ENCODE data around the gene TMEM82.

TMEM82 gene

DNA sequence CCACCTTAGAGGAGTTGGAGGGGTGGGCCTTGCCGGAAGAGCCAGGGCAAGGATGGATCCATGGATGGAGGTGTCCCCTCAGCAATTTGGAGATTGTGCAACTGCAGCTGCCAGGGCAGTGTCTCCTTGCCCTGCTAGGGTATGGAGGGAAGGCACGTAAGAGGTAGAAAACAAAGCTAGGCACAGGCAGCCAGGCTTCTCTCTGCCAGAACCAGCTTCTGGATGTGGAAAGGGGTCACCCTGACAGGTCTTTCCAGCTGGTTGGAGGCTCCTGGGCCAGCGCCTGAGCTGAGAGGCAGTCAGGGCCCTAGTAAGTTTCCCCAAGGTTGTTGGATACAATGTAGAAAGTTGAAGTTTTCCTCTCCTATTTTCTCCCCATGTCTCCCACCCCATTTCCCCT lies 21.4 kb upstream of the TMEM82 start:
- no peak for DNase-seq (ENCODE audit: low spot score)

DNA sequence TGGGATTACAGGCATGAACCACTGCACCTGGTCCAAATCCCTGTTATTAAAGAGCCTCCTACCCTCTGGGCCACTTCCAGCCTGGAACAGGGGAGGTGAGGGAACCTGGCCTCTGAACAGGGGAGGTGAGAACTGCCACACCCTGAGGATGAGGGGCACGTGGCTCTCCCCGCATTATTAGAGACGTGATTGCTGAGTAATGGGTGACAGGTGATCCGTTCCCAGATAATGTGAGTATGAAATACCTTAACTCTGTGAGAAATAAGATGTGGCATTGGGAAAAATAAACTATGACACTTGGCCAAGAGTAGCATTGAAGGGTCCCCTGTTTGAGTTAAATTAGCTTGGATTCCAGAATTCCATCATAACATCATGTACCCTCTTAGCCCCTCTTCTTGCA lies 19.9 kb upstream of the TMEM82 start:
- DNase-seq (ENCODE audit: low spot score), result no peak

DNA sequence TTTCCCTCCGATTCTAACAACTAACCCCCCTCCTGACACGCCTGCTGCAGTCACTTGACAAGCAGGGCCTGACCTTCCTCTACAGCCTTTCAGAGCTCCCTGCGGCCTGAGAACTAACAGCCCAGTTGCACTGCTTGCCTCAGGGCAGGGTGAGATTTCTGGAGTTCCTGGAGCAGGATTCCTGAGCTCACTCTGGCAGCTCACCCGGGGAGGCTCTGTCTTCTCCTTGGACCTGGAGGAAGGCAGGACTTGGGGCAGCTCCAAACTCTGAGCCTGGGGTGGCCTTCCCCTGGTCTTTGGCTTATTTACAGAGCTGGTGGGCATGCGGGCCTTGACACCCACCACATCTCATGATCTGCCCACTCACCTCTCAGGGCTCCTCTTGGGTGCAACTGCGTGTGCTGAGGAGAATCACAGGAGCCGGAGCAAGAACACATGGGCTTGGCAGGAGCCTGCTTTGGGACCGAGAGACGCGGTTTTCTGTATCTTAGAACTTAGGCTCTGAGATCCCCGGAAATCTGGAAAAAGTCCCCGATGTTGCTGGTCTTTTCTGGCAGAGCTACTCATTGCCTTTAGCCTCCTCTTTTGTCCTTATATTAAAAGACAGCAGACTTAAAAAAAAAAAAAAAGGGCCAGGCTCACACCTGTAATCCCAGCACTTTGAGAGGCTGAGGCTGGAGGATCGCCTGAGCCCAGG lies 19.3 kb upstream of the TMEM82 start:
- DNase-seq (ENCODE audit: low spot score), result no peak

DNA sequence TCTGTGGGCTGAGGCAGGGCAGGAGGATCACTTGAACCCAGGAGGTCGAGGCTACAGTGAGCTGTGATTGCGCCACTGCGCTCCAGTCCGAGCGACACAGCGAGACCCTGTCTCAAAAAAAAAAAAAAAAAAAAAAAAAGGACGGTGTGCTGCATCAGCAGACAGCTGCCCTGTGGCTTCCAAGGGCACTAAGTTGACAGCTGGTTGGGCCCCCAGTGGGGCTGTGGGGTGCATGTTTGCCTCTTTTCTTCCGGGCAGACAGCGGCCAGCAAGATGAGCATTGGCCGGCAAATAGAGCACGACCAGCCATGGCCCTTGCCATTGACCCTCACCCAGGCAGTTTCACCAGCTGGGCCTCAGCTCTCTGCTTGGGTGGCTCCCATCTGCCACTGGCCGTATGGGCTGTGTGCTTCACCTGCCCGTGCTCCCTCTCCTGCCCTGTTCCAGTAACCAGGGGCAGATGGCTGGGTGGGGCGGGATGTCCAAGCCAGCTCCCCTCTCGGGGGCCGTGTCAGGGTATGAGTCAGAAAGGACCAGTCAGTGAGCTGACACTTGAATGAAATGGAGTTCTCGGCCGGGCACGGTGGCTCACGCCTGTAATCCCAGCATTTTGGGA lies 18.6 kb upstream of the TMEM82 start:
- no peak for DNase-seq (ENCODE audit: low spot score)

DNA sequence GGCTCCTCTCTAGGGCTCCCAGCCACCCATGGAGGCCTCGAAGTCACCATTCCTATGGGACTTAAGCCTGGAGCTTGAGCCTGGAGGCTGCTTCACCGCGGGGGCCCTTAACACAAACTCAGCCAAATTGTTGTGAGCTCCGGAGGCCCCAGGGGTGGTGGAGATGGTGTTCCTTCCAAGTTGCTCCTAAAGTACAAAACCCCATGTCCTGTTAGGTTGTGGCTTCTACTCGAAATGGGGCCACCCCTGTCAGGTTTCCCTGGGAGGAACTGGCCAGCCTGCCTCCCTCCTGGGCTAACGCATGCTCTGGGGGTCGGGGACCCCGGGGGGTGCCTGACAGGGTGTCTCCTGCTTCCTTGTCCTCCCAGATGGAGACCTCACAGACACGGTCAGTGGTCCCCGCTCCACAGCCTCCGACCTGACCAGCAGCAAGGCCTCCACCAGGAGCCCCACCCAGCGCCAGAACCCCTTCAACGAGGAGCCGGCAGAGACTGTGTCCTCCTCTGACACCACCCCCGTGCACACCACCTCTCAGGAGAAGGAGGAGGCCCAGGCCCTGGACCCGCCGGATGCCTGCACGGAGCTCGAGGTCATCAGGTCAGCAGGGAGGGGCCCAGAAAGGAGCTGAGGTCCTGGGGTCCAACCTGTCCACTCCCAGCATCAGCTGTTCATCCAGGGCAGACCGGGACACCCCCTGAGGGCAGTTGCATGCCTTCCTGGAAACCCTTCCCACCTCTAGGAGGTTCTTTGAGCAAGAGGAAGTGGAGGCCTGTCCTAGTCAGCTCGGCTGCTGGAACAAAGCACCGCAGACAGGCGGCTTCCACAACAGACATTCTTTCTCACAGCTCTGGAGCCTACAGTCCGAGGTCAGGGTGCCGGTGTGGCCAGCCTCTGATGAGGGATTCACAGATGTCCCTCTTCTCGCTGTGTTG lies 17.1 kb upstream of the TMEM82 start:
- no peak for DNase-seq (ENCODE audit: low spot score)

DNA sequence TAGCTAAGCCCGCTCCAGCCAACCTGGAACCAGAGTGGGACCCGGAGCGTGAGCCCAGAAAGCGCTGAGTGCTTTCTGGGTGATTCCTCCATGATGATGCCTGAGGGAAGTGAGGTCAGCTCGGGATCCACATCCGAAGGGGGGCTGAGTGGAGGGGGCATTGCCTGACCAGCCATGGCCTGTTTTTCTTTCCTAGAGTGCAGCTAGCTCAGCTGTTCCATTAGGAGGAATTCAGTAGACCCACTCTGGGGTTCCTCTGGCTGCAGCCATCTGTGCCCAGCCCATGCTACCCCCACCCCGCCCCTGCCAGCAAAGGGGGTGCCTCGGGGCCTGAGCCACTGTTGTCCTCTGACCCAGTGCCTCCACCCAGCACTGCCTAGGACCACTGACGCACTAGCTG lies 15.8 kb upstream of the TMEM82 start:
- no peak for DNase-seq (ENCODE audit: low spot score)

DNA sequence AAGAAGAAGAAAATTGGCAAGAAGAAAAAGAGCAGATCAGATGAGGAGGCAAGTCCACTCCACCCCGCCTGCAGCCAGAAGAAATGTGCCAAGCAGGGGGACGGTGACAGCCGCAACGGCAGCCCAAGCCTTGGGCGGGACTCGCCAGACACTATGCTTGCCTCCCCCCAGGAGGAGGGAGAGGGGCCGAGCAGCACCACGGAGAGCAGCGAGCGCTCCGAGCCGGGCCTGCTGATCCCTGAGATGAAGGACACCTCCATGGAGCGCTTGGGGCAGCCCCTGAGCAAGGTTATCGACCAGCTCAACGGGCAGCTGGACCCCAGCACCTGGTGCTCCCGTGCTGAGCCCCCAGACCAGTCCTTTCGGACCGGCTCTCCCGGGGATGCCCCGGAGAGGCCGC lies 15.3 kb upstream of the TMEM82 start:
- DNase-seq (ENCODE audit: low spot score), result no peak

DNA sequence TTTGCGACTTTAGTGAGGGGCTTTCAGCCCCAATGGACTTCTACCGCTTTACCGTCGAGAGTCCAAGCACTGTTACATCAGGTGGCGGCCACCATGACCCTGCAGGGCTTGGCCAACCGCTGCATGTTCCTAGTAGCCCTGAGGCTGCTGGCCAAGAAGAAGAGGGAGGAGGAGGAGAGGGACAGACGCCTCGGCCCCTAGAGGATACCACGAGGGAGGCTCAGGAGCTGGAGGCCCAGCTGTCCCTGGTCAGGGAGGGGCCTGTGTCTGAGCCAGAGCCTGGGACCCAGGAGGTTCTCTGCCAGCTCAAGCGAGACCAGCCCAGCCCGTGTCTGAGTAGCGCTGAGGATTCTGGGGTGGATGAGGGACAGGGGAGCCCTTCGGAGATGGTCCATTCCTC lies 14.9 kb upstream of the TMEM82 start:
- DNase-seq (ENCODE audit: low spot score), result no peak

DNA sequence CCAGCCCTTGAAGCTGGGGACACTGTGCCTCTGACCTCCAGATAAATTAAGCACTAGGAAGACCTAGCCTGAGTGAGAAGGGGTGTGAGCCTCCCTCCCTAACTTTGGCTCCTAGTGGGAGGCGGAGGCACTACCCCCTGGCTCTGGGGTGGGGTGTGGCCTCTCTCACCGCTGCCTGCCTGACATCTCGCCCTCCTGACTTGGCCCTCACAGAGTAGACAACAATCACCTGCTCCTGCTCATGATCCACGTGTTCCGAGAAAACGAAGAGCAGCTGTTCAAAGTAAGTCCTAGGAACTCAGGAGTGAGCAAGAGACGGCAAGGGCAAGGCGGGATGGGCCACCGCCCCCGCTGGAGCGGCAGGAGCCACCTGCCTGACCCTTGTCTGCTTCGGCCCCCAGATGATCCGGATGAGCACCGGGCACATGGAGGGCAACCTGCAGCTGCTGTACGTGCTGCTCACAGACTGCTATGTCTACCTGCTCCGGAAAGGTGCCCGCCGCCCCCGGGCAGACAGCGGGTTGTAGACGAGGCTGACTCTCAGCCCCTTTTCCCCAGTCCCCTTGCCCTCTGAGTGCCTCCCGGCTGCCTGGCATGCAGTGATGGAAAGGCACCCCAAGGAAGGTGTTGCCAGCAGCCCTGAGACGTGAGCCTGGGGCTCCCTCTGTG lies 14.3 kb upstream of the TMEM82 start:
- no peak for DNase-seq (ENCODE audit: low spot score)

DNA sequence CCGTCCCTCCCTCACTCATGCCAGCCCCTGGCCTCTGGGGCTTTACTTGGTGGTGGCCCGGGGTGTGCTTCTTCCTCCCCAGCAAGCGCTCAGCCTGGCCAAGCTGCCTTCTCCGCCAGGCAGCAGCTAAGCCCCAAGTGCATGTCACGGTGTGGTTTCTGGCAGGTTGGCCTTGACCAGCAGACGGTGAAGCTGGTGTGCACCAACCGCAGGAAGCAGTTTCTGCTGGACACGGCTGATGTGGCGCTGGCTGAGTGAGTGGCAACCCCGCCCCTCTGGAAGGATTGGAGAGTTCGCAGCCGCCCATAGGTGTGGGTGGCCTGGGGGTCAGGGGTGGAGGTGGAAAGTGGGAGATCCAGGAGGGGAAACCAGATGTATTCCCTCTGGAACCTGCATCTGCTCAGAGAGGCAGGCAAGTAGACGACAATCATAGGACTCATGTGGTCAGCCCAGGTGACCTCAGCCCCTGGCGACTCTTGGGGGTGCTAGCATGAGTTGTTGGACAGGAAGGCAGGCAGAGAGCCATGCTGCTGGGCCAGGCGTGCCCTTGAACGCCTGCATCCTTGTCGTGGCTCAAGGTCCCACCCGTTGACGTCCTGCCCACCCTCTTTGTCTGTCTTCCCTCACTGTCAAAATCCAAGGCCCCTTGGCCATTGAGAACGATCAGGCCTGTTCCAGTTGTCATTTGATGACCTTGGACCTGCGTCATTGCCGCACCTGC lies 13.2 kb upstream of the TMEM82 start:
- no peak for DNase-seq (ENCODE audit: low spot score)

DNA sequence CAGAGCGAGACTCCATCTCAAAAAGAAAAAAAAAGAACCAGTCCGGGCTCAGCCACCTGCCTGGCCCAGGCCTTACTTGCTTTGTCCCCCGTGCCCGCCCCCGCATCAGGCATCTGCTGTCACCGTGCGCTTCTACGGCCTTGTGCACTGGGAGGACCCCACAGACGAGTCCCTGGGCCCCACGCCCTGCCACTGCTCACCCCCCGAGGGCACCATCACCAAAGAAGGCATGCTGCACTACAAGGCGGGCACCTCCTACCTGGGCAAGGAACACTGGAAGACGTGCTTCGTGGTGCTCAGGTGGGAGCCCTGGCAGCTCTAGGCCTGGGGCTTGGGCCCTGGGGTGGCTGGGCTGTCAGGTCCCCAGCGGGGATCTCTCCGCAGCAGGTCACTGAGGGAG lies 11.9 kb upstream of the TMEM82 start:
- DNase-seq (ENCODE audit: low spot score), result no peak

DNA sequence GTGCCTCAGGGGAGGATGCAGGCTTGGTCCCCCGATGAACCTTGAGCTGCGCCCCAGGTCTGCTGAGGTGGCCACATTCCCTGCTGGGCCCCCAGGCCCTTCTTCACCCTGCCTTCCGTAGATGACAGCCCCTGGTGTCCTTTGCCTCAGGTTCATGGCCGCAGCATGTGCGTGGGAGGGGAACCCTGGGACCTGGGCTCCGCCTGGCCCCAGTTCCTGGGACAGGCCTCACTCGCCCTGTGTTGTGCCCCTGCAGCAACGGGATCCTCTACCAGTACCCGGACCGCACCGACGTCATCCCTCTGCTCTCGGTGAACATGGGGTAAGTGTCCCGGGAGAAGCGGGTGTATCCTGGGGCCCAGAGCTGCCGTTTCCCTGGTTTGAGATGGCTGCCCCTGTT lies 11.4 kb upstream of the TMEM82 start:
- no peak for DNase-seq (ENCODE audit: low spot score)

DNA sequence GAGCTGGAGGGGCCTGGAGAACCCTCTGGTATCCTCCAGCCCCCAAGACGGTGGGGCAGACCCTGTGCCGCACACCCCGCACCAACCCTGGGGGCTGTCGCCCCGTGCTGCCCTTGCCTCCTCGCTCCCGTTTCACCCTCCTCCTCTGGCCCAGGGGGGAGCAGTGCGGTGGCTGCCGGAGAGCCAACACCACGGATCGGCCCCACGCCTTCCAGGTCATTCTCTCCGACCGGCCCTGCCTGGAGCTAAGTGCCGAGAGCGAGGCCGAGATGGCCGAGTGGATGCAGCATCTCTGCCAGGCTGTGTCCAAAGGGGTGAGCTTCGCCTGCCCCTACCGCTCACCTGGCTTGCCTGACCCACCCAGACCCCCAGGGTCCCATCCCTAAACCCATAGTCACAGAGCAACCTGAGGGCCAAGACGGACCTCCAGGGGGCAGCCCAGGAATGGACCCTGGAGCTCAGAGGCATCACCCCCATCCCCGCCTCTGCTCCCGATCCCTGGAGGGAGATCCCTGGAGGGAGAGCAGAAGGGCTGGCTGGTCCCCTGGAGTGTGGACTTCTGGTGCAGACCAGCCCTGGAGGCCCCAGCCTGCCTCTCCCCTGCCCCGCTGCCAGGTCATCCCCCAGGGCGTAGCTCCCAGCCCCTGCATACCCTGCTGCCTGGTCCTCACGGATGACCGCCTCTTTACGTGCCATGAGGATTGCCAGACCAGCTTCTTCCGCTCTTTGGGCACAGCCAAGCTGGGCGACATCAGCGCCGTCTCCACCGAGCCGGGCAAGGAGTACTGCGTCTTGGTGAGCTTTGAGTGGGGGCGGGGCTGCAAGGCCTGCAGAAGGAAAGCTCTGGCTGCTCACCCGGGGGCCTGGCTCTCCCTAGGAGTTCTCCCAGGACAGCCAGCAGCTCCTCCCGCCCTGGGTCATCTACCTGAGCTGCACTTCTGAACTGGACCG lies 10.3 kb upstream of the TMEM82 start:
- no peak for DNase-seq (ENCODE audit: low spot score)

DNA sequence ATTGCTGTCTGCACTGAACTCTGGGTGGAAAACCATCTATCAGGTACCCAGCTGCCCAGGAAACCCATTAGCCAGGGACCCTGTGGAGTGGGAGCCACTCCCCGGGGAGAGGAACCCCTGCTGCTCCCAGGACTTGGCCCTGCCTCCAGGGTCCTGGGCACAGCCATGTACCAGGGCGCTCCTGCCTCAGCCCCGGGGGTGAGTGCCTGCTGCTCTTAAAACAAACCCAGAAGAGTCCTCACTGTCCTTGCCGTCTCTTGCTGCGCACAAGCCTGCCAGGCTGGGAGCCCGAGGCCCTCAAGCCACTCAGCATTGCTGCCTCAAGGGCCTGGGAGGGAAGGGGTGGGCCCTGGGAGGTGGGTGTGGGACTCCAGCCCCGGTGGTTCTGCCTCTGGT lies 9.6 kb upstream of the TMEM82 start:
- DNase-seq (ENCODE audit: low spot score), result no peak

DNA sequence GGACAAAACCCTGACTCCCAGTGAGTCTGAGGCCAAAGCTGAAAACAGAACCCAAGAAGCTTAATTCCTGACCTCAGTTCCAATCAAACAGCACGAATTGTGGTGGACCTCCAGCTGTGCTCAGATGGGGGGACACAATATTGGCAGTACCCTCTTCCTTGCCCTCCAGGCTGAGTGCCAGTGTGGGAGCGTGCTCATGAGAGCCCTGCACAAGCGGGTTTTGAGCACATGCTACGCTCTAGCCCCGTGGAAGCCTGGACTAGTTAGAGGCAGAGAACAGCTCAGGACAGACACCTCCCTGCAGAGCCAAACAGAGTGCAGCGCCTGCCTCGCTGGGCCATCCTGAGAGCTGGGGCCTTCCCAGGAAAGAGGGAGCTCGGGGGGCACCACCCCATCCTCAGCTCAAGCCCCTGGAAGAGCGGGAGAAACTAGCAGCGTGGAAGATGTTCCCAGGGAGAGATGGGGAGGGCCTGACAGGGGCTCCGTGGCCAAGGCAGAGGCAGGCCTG lies 9.0 kb upstream of the TMEM82 start:
- DNase-seq (ENCODE audit: low spot score), result no peak

DNA sequence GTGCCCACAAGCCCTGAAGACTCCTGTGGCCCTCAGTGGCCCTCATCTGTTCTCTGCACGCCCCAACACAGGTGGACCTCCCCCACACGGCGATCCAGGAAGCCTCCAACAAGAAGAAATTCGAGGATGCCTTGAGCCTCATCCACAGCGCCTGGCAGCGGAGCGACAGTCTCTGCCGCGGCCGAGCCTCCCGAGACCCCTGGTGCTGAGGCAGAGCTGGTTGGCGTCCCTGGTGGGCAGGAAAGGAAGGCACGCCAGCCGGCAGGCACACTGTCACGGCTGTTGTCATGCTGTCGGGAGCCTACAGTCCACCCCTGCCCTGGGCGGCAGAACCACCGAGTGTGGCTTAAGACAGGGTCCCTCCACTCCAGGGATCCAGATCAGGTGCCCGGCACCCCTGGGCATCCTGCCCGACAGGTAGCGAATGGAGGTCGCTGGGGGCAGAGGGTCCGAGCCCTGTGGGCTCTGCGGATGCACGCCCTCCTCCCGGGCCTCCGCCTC lies 8.5 kb upstream of the TMEM82 start:
- DNase-seq (ENCODE audit: low spot score), result no peak

DNA sequence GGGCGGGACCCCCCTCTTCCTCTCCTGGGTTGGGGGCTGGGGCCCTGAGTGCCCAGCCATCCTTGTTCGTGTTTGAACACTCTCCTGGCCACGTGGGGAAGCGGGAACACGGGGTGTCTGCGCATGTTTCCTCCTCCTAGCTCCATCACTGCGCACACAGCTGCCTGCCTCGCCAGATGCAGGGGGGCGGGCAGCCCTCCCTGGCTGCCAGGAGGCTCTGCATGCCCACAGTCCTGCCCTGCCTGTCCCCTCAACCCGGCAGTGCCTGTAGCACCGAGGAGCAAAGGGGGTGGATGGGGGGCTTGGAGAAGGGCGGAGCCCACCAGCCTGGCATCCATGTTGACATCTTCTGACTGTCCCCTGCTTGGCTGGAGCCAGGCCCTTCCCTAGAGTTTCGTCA lies 8.0 kb upstream of the TMEM82 start:
- DNase-seq (ENCODE audit: low spot score), result no peak

DNA sequence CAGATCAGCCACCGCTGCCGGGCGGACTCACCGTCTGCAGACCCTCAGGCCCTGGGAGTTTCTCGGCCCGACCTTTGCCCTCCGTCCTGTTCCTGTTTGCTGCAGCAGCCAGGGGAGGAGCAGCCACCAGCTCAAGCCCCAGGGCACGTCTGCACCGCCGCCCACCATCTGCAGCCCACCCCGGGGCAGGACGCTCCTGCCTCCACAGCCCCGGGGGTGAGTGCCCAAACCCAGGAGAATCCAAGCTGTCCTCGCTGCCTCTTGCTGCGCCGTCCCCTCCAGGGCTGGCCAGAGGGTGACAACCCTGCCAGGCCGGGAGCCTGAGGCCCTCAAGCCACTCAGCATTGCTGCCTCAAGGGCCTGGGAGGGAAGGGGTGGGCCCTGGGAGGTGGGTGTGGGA lies 7.4 kb upstream of the TMEM82 start:
- DNase-seq (ENCODE audit: low spot score), result no peak

DNA sequence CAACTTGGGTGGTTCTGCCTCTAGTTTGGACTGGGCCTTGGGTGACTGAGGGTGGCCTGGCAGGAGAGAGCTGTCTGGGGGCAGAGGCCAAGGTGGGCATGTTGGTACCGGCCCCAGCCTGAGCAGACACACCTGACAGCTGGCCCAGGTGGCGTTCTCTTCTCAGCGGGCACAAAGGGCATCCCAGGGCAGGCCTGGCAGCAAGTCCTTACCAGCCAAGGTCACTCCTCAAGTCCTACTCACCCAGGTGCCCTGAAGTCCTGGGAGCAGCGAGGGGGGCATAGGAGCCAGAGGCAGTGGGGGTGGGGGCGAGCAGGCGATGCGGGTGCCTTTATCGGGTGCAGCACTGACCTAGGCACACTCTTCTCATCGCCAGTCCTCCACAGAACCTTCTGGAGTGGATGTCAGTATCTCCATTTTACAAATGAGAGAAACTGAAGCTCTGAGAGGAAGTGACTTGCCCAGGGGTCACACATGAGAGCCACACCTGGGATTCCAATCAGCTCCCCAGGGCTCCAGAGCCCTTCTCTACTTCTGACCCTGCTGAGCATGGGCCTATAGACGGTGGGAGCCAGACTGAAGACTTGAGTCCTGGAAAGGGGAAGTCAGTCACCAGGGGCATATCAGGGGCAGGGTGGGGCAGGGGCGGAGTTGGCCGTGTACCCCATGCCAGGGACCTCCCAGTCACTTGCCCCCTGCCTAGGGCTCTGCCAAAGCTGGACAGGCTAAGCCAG lies 6.8 kb upstream of the TMEM82 start:
- no peak for DNase-seq (ENCODE audit: low spot score)
